OCI-LY7 (cell line): Measurements from ENCODE around the gene STAC3. TPM values are rescaled to one million over a fixed set of nuclear protein-coding genes. Genes with fewer than 3 reads are reported as not detected.

Experiments used
- BruUV-seq: library from RNA; stranded (reverse); fragments of 400-500 nt; replicated peaks from 2 replicates; lab custom pipeline; 2021; lab: Mats Ljungman, UMichigan
- CTCF ChIA-PET: fragments of 300-600 bp; sonication (Branson Sonifier 250); formaldehyde crosslinking; loops from one replicate; lab custom pipeline; 2022; ENCODE audit warnings: antibody characterized with exemption; ENCODE audit not compliant: unreplicated experiment; lab: Charles Lee
- POLR2A ChIA-PET: fragments of 300-600 bp; sonication (Branson Sonifier 250); formaldehyde crosslinking; loops from one replicate; lab custom pipeline; 2022; ENCODE audit warnings: antibody characterized with exemption; lab: Charles Lee
- DNase-seq: peaks from one replicate; pipeline ENCODE4 v3.0.0-alpha.2; 2015; ENCODE audit warnings: low spot score
- H2AFZ ChIP-seq: fragments of 200-600 bp; sonication (generic), shearing (Covaris generic); 2 replicates; pipeline ENCODE4 v1.6.1; 2014; ENCODE audit warnings: mild to moderate bottlenecking, antibody characterized with exemption, low read length, moderate library complexity
- H3K27ac ChIP-seq: fragments of 200-600 bp; sonication (generic); 2 replicates; pipeline ENCODE4 v1.5.1; 2014; ENCODE audit warnings: mixed run types, low read depth, mild to moderate bottlenecking, moderate library complexity, low read length, inconsistent platforms; ENCODE audit not compliant: poor library complexity, severe bottlenecking
- H3K36me3 ChIP-seq: fragments of 200-600 bp; sonication (generic); 2 replicates; pipeline ENCODE4 v1.6.1; 2014; ENCODE audit warnings: mild to moderate bottlenecking, antibody characterized with exemption, low read length, moderate library complexity, mixed read lengths; ENCODE audit not compliant: insufficient read depth
- H3K4me1 ChIP-seq: fragments of 200-600 bp; sonication (generic); 2 replicates; pipeline ENCODE4 v1.5.1; 2014; ENCODE audit warnings: mild to moderate bottlenecking, low read length; ENCODE audit not compliant: insufficient read depth, poor library complexity, severe bottlenecking
- H3K4me2 ChIP-seq: fragments of 200-600 bp; sonication (generic); 2 replicates; pipeline ENCODE4 v1.6.1; 2014; ENCODE audit warnings: mild to moderate bottlenecking, low read length
- H3K4me3 ChIP-seq: fragments of 200-600 bp; sonication (generic); 2 replicates; pipeline ENCODE4 v1.5.1; 2014; ENCODE audit warnings: mild to moderate bottlenecking, low read depth, low read length; ENCODE audit not compliant: poor library complexity, severe bottlenecking
- H3K79me2 ChIP-seq: fragments of 200-600 bp; sonication (generic); 2 replicates; pipeline ENCODE4 v1.6.1; 2016; ENCODE audit warnings: low read depth, mild to moderate bottlenecking, low read length, moderate library complexity, mixed read lengths; ENCODE audit not compliant: insufficient read depth
- H3K9me2 ChIP-seq: fragments of 200-600 bp; sonication (generic); 2 replicates; pipeline ENCODE4 v1.6.1; 2016; ENCODE audit warnings: mild to moderate bottlenecking, low read length, mixed read lengths; ENCODE audit not compliant: insufficient read depth
- H3K9me3 ChIP-seq: fragments of 200-600 bp; sonication (generic); 2 replicates; pipeline ENCODE4 v1.6.1; 2014; ENCODE audit warnings: mild to moderate bottlenecking, mixed run types, low read length, mixed read lengths
- H4K20me1 ChIP-seq: fragments of 200-600 bp; sonication (generic); 2 replicates; pipeline ENCODE4 v1.6.1; 2014; ENCODE audit warnings: mild to moderate bottlenecking, antibody characterized with exemption, low read length, moderate library complexity, mixed read lengths; ENCODE audit not compliant: insufficient read depth
- CTCF ChIP-seq: fragments of 200-600 bp; sonication (generic); conservative IDR thresholded peaks from 2 replicates; pipeline ENCODE4 v1.5.1; 2014; ENCODE audit warnings: mild to moderate bottlenecking, antibody characterized with exemption, low read length, moderate library complexity, mixed read lengths
- EZH2phosphoT487 ChIP-seq: fragments of 200-600 bp; sonication (generic); IDR thresholded peaks from 2 replicates; pipeline ENCODE4 v1.6.1; 2018; ENCODE audit warnings: low read depth, borderline replicate concordance, mild to moderate bottlenecking, mixed run types, antibody characterized with exemption, low read length, moderate library complexity, mixed read lengths
- intact Hi-C: fragments of 100-400 bp; cut with micrococcal nuclease; formaldehyde crosslinking; loops from one replicate; pipeline ENCODE4 v1.10.0; 2022; ENCODE audit not compliant: unreplicated experiment
- total RNA-seq, 2 experiments: library from RNA; depleted of rRNA in 1 of 2; stranded (reverse); fragments of >200 nt in 1 of 2; shearing (Covaris generic) in 1 of 2; gene quantifications; 2 replicates each; pipeline ENCODE4 v1.2.3, GENCODE V29; 2014 to 2022

STAC3 gene
- total RNA-seq, 2 experiments from 2014 or later: 1.4 to 6.8 TPM

- H3K27ac ChIP-seq: no peak overlapping the region
- no TSS peak for BruUV-seq
- no peak overlapping the region for H2AFZ ChIP-seq
- peaks cover 58% of the 10 kb centered on the region for H3K36me3 ChIP-seq
- H3K4me1 ChIP-seq: peaks cover 46% of the 10 kb centered on the region
- no peaks in the 10 kb centered on the region for H3K9me2 ChIP-seq
- no peak overlapping the region for H3K4me3 ChIP-seq
- ChIA-PET CTCF (no interaction called here), POLR2A (interaction anchor here (4.7 kb wide), 1 partner anchor 9 kb away, joined by 69 read pairs; no protein-coding TSS in a partner anchor)
- DNase-seq: no peak
- peaks cover 22% of the 10 kb centered on the region for H3K79me2 ChIP-seq
- no peak for TF ChIP-seq EZH2phosphoT487
- TF ChIP-seq CTCF: no peak
- no peaks in the 10 kb centered on the region for H3K9me3 ChIP-seq
- H3K4me2 ChIP-seq: peak overlapping the region; percentile 91; the same call in 1 of the 2 replicates
- intact Hi-C loops: no loop called here
- peaks cover 15% of the 10 kb centered on the region; the same call in 1 of the 2 replicates for H4K20me1 ChIP-seq
Observed at GRCh38 chr12:57232156-57232756, 18.7 kb downstream of the STAC3 start.

- Histone ChIP-seq H3K4me3 (peak overlapping the region; percentile 83), H4K20me1 (peaks cover 15% of the 10 kb centered on the region; the same call in 1 of the 2 replicates), H3K4me2 (peak overlapping the region; percentile 91), H2AFZ (no peak overlapping the region), H3K79me2 (peaks cover 22% of the 10 kb centered on the region), H3K27ac (peak overlapping the region; percentile 61), H3K9me2 (no peaks in the 10 kb centered on the region), H3K4me1 (peaks cover 50% of the 10 kb centered on the region), H3K36me3 (peaks cover 58% of the 10 kb centered on the region), H3K9me3 (no peaks in the 10 kb centered on the region)
- no peak for DNase-seq
- ChIA-PET CTCF (no interaction called here), POLR2A (interaction anchor here (4.7 kb wide), 1 partner anchor 10 kb away, joined by 69 read pairs; no protein-coding TSS in a partner anchor)
- no TSS peak for BruUV-seq
- intact Hi-C loops: no loop called here
- TF ChIP-seq CTCF (no peak), EZH2phosphoT487 (no peak)
Observed at GRCh38 chr12:57231276-57232021, 19.5 kb downstream of the STAC3 start.
